ENCODE results near the gene ACTR2.
A peak's percentile ranks its signal among the peaks of the same experiment; 100 is the strongest.

ACTR2 gene

DNA sequence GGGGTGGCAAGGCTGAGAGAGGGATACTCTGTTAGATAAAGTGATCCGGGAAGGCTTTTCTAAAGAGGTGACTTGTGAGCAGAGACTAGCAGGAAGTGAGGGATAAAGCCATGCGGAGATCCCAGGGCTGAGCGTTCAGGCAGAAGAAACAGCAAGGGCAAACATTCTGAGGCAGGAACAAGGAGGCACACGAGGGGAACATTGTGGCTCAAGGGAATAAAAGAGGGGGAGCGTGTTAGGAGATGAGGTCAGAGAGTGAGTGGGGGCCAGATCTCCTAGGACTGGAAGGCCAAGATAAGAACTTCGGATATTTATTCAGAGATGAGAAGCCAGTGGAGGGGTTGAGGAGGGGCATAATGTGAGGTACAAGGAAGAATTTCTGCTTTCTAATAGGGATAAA is 67.1 kb downstream of the ACTR2 start:
- no peak overlapping the region for H3K27ac ChIP-seq (ENCODE audit: low read length)
- no peaks in the 10 kb centered on the region for H3K27me3 ChIP-seq (ENCODE audit: control insufficient read depth in 1 of 2, insufficient read depth in 2 of 2, low read length in 2 of 2)
- no peak overlapping the region for H3K4me3 ChIP-seq (ENCODE audit: low read length in 2 of 2)
- H3K36me3 ChIP-seq (ENCODE audit: control insufficient read depth in 2 of 2, insufficient read depth in 2 of 2, low read length in 2 of 2): no peaks in the 10 kb centered on the region
- no peaks in the 10 kb centered on the region for H3K9me3 ChIP-seq (ENCODE audit: control insufficient read depth in 2 of 2, low read length in 2 of 2)
- H3K4me1 ChIP-seq (ENCODE audit: control insufficient read depth, insufficient read depth, low read length): no peaks in the 10 kb centered on the region
- no peak overlapping the region for H3K9ac ChIP-seq (ENCODE audit: low read length in 2 of 2)

DNA sequence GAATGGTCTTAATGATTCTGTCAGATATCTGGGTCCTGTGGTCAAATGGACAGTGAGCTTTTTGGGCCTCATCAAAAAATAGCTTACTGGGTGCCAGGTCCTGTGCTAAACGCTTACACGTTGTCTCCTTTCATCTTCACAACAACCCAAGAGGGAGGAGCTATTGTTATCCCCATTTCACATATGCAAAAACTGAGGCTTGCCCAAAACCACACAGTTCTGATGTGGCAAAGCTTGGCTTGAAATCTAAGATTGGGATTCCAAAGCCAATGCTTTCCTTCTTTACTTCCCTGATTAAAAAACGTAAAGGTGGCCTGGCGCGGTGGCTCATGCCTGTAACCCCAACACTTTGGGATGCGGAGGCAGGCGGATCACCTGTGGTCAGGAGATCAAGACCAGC is 69.3 kb downstream of the ACTR2 start:
- Histone ChIP-seq H3K4me3 (ENCODE audit: low read length in 2 of 2) (no peak overlapping the region), H3K9me3 (ENCODE audit: control insufficient read depth in 2 of 2, low read length in 2 of 2) (no peaks in the 10 kb centered on the region), H3K4me1 (ENCODE audit: control insufficient read depth, insufficient read depth, low read length) (peaks cover 22% of the 10 kb centered on the region), H3K9ac (ENCODE audit: low read length in 2 of 2) (no peak overlapping the region), H3K36me3 (ENCODE audit: control insufficient read depth in 2 of 2, insufficient read depth in 2 of 2, low read length in 2 of 2) (no peaks in the 10 kb centered on the region), H3K27ac (ENCODE audit: low read length) (no peak overlapping the region), H3K27me3 (ENCODE audit: control insufficient read depth in 1 of 2, insufficient read depth in 2 of 2, low read length in 2 of 2) (no peaks in the 10 kb centered on the region)

DNA sequence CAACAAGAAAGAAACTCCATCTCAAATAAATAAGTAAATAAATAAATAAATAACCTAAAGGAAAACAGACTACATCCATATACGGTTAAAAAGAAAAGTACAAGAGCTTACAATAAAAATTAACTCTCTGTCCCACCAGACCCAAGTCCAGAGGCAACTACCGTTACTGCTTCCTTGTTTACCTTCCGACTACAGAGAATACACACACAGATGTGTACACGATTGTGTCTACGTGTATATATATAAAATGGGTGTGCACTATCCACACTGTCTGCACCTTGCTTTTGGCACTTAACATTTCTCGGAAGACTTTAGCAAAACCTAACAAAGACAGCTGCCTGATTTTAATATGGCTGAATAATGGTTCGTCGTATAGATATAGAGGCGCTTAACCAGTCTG is 69.9 kb downstream of the ACTR2 start:
- Histone ChIP-seq H3K4me1 (ENCODE audit: control insufficient read depth, insufficient read depth, low read length) (peaks cover 22% of the 10 kb centered on the region), H3K27ac (ENCODE audit: low read length) (no peak overlapping the region), H3K9me3 (ENCODE audit: control insufficient read depth in 2 of 2, low read length in 2 of 2) (no peaks in the 10 kb centered on the region), H3K9ac (ENCODE audit: low read length in 2 of 2) (no peak overlapping the region), H3K36me3 (ENCODE audit: control insufficient read depth in 2 of 2, insufficient read depth in 2 of 2, low read length in 2 of 2) (no peaks in the 10 kb centered on the region), H3K4me3 (ENCODE audit: low read length in 2 of 2) (no peak overlapping the region), H3K27me3 (ENCODE audit: control insufficient read depth in 1 of 2, insufficient read depth in 2 of 2, low read length in 2 of 2) (no peaks in the 10 kb centered on the region)

DNA sequence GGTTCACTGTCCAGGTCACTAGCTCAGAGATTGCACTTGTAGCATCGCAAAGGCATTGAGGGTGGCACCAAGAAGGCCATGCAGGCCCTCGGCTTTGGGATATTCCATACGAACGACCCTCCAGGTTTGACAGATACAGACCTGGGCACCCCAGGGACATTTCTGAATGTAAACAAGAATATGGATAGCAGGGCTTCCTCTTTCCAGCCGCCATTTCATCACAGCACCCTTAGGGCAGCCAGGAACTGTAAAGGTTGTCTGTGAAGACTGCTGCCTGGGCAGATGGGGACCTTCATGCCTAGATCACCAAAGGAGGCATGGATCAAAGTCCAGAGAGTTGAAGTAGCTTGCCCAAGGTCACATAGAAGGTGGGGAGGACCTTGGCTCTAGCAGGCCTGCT is 70.5 kb downstream of the ACTR2 start:
- H3K9ac ChIP-seq (ENCODE audit: low read length in 2 of 2): no peak overlapping the region
- H3K27me3 ChIP-seq (ENCODE audit: control insufficient read depth in 1 of 2, insufficient read depth in 2 of 2, low read length in 2 of 2): no peaks in the 10 kb centered on the region
- peaks cover 22% of the 10 kb centered on the region for H3K4me1 ChIP-seq (ENCODE audit: control insufficient read depth, insufficient read depth, low read length)
- H3K36me3 ChIP-seq (ENCODE audit: control insufficient read depth in 2 of 2, insufficient read depth in 2 of 2, low read length in 2 of 2): no peaks in the 10 kb centered on the region
- H3K27ac ChIP-seq (ENCODE audit: low read length): no peak overlapping the region
- H3K4me3 ChIP-seq (ENCODE audit: low read length in 2 of 2): no peak overlapping the region
- H3K9me3 ChIP-seq (ENCODE audit: control insufficient read depth in 2 of 2, low read length in 2 of 2): no peaks in the 10 kb centered on the region

DNA sequence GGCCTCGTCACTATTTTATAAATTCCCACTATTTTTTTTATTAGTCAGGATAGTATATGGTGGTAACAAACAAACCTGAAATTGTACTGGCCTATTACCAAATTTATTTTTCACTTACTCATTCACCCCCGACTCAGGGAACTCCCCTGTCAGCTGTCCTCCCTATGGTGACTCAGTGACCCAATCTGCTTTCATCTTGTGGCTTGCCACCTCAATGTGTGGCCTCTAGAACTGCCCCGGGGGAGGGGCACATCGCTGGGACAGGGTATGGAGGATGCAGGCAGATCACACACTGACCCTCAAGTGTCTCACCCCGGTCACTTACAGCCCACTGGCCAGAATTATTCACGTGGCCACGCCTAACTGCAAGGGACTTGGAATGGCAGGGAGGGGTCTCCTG is 71.6 kb downstream of the ACTR2 start:
- no peaks in the 10 kb centered on the region for H3K9me3 ChIP-seq (ENCODE audit: control insufficient read depth in 2 of 2, low read length in 2 of 2)

DNA sequence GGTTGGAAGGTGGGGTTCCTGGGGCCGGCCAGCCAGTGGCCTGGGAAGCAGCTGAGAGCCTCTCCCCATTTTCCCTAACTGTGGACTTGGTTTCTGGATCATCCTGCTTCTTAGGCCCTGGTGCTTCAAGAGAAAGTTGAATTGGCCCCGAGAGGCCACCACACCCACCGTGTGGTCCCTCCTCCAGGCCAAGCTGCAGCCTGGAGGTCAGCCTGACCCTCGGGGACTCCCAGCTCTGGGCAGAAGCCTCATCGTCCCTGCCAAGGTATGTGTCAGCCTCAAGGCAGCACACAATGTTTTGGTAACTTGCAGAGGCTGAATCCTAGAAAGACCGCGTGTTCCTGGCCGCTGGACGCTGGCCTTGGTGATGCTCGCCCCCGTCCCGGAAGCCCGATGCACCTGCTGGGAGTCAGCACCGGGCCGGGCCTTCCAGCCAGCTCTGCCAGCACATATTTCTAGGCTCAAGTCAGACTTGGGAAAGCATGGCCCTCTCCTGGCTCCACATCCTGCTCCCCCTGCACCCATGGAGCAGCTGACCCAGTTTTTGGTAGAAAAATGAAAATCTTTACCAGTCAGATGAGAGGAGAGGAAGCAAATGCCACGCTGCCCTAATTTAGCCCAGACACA is 72.6 kb downstream of the ACTR2 start:
- H3K36me3 ChIP-seq (ENCODE audit: control insufficient read depth in 2 of 2, insufficient read depth in 2 of 2, low read length in 2 of 2): no peaks in the 10 kb centered on the region
- peaks cover 22% of the 10 kb centered on the region for H3K4me1 ChIP-seq (ENCODE audit: control insufficient read depth, insufficient read depth, low read length)
- no peaks in the 10 kb centered on the region for H3K9me3 ChIP-seq (ENCODE audit: control insufficient read depth in 2 of 2, low read length in 2 of 2)
- peak overlapping the region; percentile 58 for H3K27ac ChIP-seq (ENCODE audit: low read length)
- H3K4me3 ChIP-seq (ENCODE audit: low read length in 2 of 2): peak overlapping the region in 1 of 2 donors; percentile 44
- H3K9ac ChIP-seq (ENCODE audit: low read length in 2 of 2): peak overlapping the region in 1 of 2 donors; percentile 51
- no peaks in the 10 kb centered on the region for H3K27me3 ChIP-seq (ENCODE audit: control insufficient read depth in 1 of 2, insufficient read depth in 2 of 2, low read length in 2 of 2)

More for the DNA sequence above, 71.6 kb downstream of the ACTR2 start:
- no peak overlapping the region for H3K9ac ChIP-seq (ENCODE audit: low read length in 2 of 2)
- no peak overlapping the region for H3K27ac ChIP-seq (ENCODE audit: low read length)
- H3K36me3 ChIP-seq (ENCODE audit: control insufficient read depth in 2 of 2, insufficient read depth in 2 of 2, low read length in 2 of 2): no peaks in the 10 kb centered on the region
- peaks cover 22% of the 10 kb centered on the region for H3K4me1 ChIP-seq (ENCODE audit: control insufficient read depth, insufficient read depth, low read length)
- H3K27me3 ChIP-seq (ENCODE audit: control insufficient read depth in 1 of 2, insufficient read depth in 2 of 2, low read length in 2 of 2): no peaks in the 10 kb centered on the region
- no peak overlapping the region for H3K4me3 ChIP-seq (ENCODE audit: low read length in 2 of 2)

DNA sequence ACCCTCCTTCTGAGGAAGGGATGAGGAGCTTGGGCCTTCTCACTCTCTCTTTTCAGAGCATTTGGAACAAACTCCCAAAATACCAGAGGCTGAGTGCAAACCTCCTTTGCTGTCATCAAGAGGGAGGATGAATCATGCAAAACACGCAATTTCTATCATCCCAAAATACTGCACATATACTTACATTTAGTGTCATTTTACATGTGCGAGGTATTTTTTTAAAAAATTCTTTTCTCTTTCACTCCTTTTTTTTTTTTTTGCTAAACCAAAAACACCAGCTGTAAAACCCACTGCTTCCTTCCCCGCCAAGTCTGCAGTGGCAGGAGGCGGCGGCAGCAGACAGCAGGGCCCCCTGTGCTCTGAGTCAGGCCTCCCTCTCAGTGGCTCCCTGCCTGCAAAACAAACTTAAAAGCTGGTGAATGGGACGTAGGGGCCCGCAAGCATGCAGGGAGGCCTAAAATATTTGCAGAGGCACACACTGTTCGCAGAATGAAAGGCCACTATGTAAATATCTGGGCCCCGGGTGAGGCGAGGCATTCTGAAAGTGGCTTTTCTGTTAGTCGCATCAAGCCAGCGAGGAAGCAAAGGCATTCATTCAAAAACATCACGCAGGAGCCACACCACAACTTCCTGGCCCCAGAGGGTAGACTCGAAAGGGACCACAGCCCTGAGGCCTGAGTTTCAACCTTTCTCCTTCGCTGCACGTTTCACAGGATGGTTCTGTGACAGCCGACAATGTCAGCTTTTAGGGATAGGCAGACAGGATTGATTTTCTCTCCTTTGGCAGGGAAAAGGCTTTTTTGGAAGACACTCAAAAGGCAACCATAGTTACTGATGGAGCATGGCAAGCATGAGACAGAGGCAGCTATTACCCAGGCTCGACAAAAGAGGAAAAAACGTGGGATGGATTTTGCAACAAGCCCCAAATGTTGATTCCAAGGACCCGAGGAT is 73.4 kb downstream of the ACTR2 start:
- no peaks in the 10 kb centered on the region for H3K9me3 ChIP-seq (ENCODE audit: control insufficient read depth in 2 of 2, low read length in 2 of 2)
- peak overlapping the region; percentile 58 for H3K27ac ChIP-seq (ENCODE audit: low read length)
- H3K4me1 ChIP-seq (ENCODE audit: control insufficient read depth, insufficient read depth, low read length): peaks cover 22% of the 10 kb centered on the region
- no peaks in the 10 kb centered on the region for H3K36me3 ChIP-seq (ENCODE audit: control insufficient read depth in 2 of 2, insufficient read depth in 2 of 2, low read length in 2 of 2)
- H3K4me3 ChIP-seq (ENCODE audit: low read length in 2 of 2): peak overlapping the region; percentile 9 to 55
- peak overlapping the region; percentile 1 to 64 for H3K9ac ChIP-seq (ENCODE audit: low read length in 2 of 2)
- no peaks in the 10 kb centered on the region for H3K27me3 ChIP-seq (ENCODE audit: control insufficient read depth in 1 of 2, insufficient read depth in 2 of 2, low read length in 2 of 2)

DNA sequence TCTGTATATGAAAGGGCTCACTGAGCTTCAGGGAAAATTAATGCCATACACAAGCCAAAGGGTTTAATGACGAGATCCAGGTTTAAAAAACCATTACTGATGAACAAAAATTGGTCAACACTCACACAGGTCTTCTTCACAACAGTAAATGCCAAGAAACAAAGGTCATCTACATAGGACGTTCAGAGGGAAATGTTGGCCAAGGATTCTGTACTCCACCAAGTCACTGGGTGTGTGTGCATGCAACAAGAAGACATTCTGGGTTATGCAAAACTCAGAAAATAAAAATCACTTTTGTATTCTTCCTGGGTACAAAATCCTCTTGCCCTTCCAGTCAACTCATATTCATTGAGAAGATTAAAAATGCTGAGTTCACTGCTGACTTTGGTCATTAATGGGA is 78.3 kb downstream of the ACTR2 start:
- peaks cover 0 to 5% of the 10 kb centered on the region in 2 donors for H3K36me3 ChIP-seq (ENCODE audit: control insufficient read depth in 2 of 2, insufficient read depth in 2 of 2, low read length in 2 of 2)
- H3K27ac ChIP-seq (ENCODE audit: low read length): no peak overlapping the region
- no peaks in the 10 kb centered on the region for H3K27me3 ChIP-seq (ENCODE audit: control insufficient read depth in 1 of 2, insufficient read depth in 2 of 2, low read length in 2 of 2)
- no peak overlapping the region for H3K9ac ChIP-seq (ENCODE audit: low read length in 2 of 2)
- H3K4me1 ChIP-seq (ENCODE audit: control insufficient read depth, insufficient read depth, low read length): peaks cover 15% of the 10 kb centered on the region
- H3K9me3 ChIP-seq (ENCODE audit: control insufficient read depth in 2 of 2, low read length in 2 of 2): no peaks in the 10 kb centered on the region
- no peak overlapping the region for H3K4me3 ChIP-seq (ENCODE audit: low read length in 2 of 2)

DNA sequence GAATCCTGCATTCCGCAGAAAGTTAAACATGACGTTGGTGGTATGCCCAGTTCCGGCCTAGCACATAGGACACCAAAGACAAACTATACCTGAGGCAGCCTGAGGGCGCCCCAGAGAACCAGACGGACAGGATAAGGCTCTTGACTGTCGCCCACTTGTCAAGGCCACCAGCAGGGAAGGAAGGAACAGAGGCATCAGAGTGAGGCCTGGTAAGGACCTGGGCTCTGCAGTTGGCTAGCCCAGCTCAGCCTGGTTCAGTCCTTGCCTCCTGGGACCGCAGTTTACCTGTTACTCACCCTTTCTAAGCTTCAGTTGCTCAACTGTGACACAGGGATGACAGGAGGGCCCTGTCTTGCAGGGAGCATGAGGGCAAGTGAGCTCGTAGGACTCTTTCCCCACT is 82.1 kb downstream of the ACTR2 start:
- Histone ChIP-seq H3K4me3 (ENCODE audit: low read length in 2 of 2) (no peak overlapping the region), H3K9me3 (ENCODE audit: control insufficient read depth in 2 of 2, low read length in 2 of 2) (no peaks in the 10 kb centered on the region), H3K9ac (ENCODE audit: low read length in 2 of 2) (no peak overlapping the region), H3K4me1 (ENCODE audit: control insufficient read depth, insufficient read depth, low read length) (peaks cover 5% of the 10 kb centered on the region), H3K27ac (ENCODE audit: low read length) (peak overlapping the region; percentile 53), H3K27me3 (ENCODE audit: control insufficient read depth in 1 of 2, insufficient read depth in 2 of 2, low read length in 2 of 2) (no peaks in the 10 kb centered on the region), H3K36me3 (ENCODE audit: control insufficient read depth in 2 of 2, insufficient read depth in 2 of 2, low read length in 2 of 2) (peaks cover 16 to 29% of the 10 kb centered on the region in 2 donors)

DNA sequence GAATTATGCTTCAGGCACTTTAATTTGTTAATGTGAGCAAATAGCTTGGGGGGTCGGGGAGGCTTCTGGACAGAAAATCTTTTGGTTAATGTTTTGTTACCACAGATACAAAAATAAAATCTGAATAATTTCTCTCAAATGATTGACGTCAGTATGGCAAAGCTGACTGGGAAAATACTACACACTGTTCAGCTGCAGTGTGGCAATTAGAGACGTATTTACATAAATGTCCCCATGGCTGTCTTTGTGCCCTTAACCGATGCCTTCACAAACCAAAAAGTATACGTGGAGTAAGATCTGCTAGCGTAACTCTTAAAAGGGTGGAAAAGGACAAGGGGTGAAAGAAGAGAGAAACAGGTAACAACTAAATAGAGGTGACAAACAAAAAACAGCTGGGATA is 83.4 kb downstream of the ACTR2 start:
- Histone ChIP-seq H3K27me3 (ENCODE audit: control insufficient read depth in 1 of 2, insufficient read depth in 2 of 2, low read length in 2 of 2) (no peaks in the 10 kb centered on the region), H3K9me3 (ENCODE audit: control insufficient read depth in 2 of 2, low read length in 2 of 2) (no peaks in the 10 kb centered on the region), H3K4me3 (ENCODE audit: low read length in 2 of 2) (no peak overlapping the region), H3K36me3 (ENCODE audit: control insufficient read depth in 2 of 2, insufficient read depth in 2 of 2, low read length in 2 of 2) (peaks cover 23 to 35% of the 10 kb centered on the region in 2 donors), H3K4me1 (ENCODE audit: control insufficient read depth, insufficient read depth, low read length) (peaks cover 5% of the 10 kb centered on the region), H3K9ac (ENCODE audit: low read length in 2 of 2) (no peak overlapping the region), H3K27ac (ENCODE audit: low read length) (no peak overlapping the region)

DNA sequence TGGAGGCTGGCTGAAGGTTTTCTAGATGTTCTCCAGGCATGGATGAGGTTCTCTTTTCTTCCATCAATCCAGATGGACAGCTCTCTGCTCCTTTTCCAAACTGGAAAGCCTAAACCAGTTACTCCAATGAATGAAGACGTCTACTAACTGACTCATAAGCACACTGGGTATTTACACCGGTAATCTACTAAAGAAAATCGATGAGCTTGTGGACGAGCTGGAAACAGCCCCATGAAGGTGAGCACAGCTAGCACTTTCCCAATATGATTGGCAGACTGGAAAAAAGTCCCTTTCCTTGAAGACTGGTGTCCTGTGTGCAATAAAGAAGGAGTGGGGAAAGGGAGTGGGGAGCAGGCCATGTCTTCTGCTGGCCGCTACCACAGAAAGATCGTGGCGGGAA is 84.0 kb downstream of the ACTR2 start:
- no peak overlapping the region for H3K4me3 ChIP-seq (ENCODE audit: low read length in 2 of 2)

More for the DNA sequence above, 84.0 kb downstream of the ACTR2 start:
- Histone ChIP-seq H3K9ac (ENCODE audit: low read length in 2 of 2) (no peak overlapping the region), H3K9me3 (ENCODE audit: control insufficient read depth in 2 of 2, low read length in 2 of 2) (no peaks in the 10 kb centered on the region), H3K27ac (ENCODE audit: low read length) (no peak overlapping the region), H3K4me1 (ENCODE audit: control insufficient read depth, insufficient read depth, low read length) (peaks cover 5% of the 10 kb centered on the region), H3K27me3 (ENCODE audit: control insufficient read depth in 1 of 2, insufficient read depth in 2 of 2, low read length in 2 of 2) (no peaks in the 10 kb centered on the region), H3K36me3 (ENCODE audit: control insufficient read depth in 2 of 2, insufficient read depth in 2 of 2, low read length in 2 of 2) (peaks cover 26 to 40% of the 10 kb centered on the region in 2 donors)

Measured in stomach smooth muscle (tissue), 2 donors.